B cell (primary cell): Measurements from ENCODE around the gene FXR2.
A peak's percentile ranks its signal among the peaks of the same experiment; 100 is the strongest.

ENCODE experiments used
- CTCF ChIP-seq: fragments of 200-600 bp; IDR thresholded peaks from one replicate; pipeline ENCODE4 v1.8.0; 2022; ENCODE audit warnings: antibody characterized with exemption, mild to moderate bottlenecking
- EZH2 ChIP-seq: IDR thresholded peaks from 2 replicates; pipeline ENCODE4 v1.6.1; 2012; ENCODE audit warnings: borderline replicate concordance, low read depth, mild to moderate bottlenecking, moderate library complexity, low read length; ENCODE audit not compliant: insufficient read depth, poor library complexity, severe bottlenecking

- TF ChIP-seq EZH2 = no peak
- TF ChIP-seq CTCF = peak; percentile 18
Measured at GRCh38 chr17:7632492-7632894, 17.8 kb upstream of the FXR2 start.
